H1 (cell line): ENCODE data around the gene SNRNP70. TPM values are rescaled to one million over a fixed set of nuclear protein-coding genes. Genes with fewer than 3 reads are reported as not detected.

Experiments used
- CTCF ChIA-PET: fragments of 300-600 bp; sonication (Branson Sonifier 250); formaldehyde crosslinking; loops from one replicate; lab custom pipeline; 2021; ENCODE audit not compliant: partially characterized antibody; lab: Charles Lee
- POLR2A ChIA-PET: fragments of 300-600 bp; sonication (Branson Sonifier 250); formaldehyde crosslinking; loops from one replicate; lab custom pipeline; 2021; ENCODE audit warnings: inconsistent platforms; ENCODE audit not compliant: partially characterized antibody; lab: Charles Lee
- DNase-seq, 2 experiments: peaks; one replicate each; pipeline versions ENCODE4 v3.0.0 to v3.0.0-alpha.2; 2010 to 2022; ENCODE audit warnings: low spot score in 2 of 2, low read depth in 1 of 2, mixed read lengths in 1 of 2
- FAIRE-seq: peaks from 2 replicates; lab custom pipeline; 2011; peaks lifted over from hg19 to GRCh38; lab: Jason Lieb, UNC
- H2AFZ ChIP-seq: 2 replicates; pipeline ENCODE4 v1.8.1; 2012; ENCODE audit warnings: low read length, inconsistent platforms
- H2AK5ac ChIP-seq: 2 replicates; pipeline ENCODE4 v1.6.1; 2013; ENCODE audit warnings: low read depth, low read length
- H2BK120ac ChIP-seq: replicated peaks from 2 replicates; pipeline ENCODE3; 2013; ENCODE audit warnings: low read depth, low read length, inconsistent platforms
- H2BK12ac ChIP-seq: 2 replicates; pipeline ENCODE4 v1.6.1; 2013; ENCODE audit warnings: low read depth, low read length
- H2BK15ac ChIP-seq: 2 replicates; pipeline ENCODE4 v1.6.1; 2013; ENCODE audit warnings: low read length
- H2BK20ac ChIP-seq: 2 replicates; pipeline ENCODE4 v1.6.1; 2013; ENCODE audit warnings: low read length
- H2BK5ac ChIP-seq: 2 replicates; pipeline ENCODE4 v1.6.1; 2013; ENCODE audit warnings: low read depth, low read length
- H3K14ac ChIP-seq: 2 replicates; pipeline ENCODE4 v1.6.1; 2013; ENCODE audit warnings: inconsistent platforms; ENCODE audit not compliant: insufficient read length
- H3K18ac ChIP-seq: 2 replicates; pipeline ENCODE4 v1.6.1; 2013; ENCODE audit warnings: low read length; ENCODE audit errors: extremely low read depth
- H3K23ac ChIP-seq: 2 replicates; pipeline ENCODE4 v1.6.1; 2013; ENCODE audit warnings: inconsistent platforms; ENCODE audit not compliant: insufficient read length
- H3K23me2 ChIP-seq: 2 replicates; pipeline ENCODE4 v1.6.1; 2013; ENCODE audit warnings: low read depth, low read length
- H3K27ac ChIP-seq: 2 replicates; pipeline ENCODE4 v1.6.1; 2011; ENCODE audit warnings: low read depth, low read length, inconsistent platforms
- H3K27me3 ChIP-seq, 4 experiments: replicated peaks in 1 of 4; 1 replicate in 1 of 4; 2 replicates in 3 of 4; pipeline versions ENCODE4 v1.6.1 to v1.8.1; 2011 to 2013; ENCODE audit warnings: low read length in 3 of 4, mild to moderate bottlenecking in 3 of 4, inconsistent platforms in 2 of 4, mixed read lengths in 2 of 4, moderate library complexity in 1 of 4; ENCODE audit not compliant: control insufficient read depth in 3 of 4, insufficient read depth in 3 of 4; ENCODE audit errors: extremely low read depth in 1 of 4
- H3K36me3 ChIP-seq, 4 experiments: 2 replicates each; pipeline versions ENCODE4 v1.6.1 to v1.8.1; 2011 to 2013; ENCODE audit warnings: mild to moderate bottlenecking in 4 of 4, low read length in 3 of 4, moderate library complexity in 2 of 4, control low read depth in 1 of 4, inconsistent platforms in 1 of 4; ENCODE audit not compliant: insufficient read depth in 4 of 4, control insufficient read depth in 2 of 4
- H3K4ac ChIP-seq: replicated peaks from 2 replicates; pipeline ENCODE3; 2013; ENCODE audit warnings: low read length, low read depth, mixed read lengths, inconsistent platforms; ENCODE audit not compliant: insufficient read length
- H3K4me1 ChIP-seq, 4 experiments: replicated peaks in 1 of 4; 1 replicate in 1 of 4; 2 replicates in 3 of 4; pipeline versions ENCODE4 v1.6.1 to v1.8.1; 2011 to 2013; ENCODE audit warnings: low read length in 3 of 4, inconsistent platforms in 2 of 4, mixed read lengths in 1 of 4; ENCODE audit not compliant: insufficient read depth in 4 of 4, control insufficient read depth in 3 of 4
- H3K4me2 ChIP-seq, 2 experiments: 2 replicates each; pipeline versions ENCODE4 v1.6.1 to v1.8.1; 2011 to 2013; ENCODE audit warnings: low read depth in 2 of 2, low read length in 2 of 2, control low read depth in 1 of 2, inconsistent platforms in 1 of 2, mild to moderate bottlenecking in 1 of 2; ENCODE audit not compliant: insufficient read depth in 1 of 2
- H3K4me3 ChIP-seq, 4 experiments: fragments of 200-600, 300-600 bp in 1 of 4; sonication (generic), shearing (Covaris generic), sonication (Bioruptor Twin) in 1 of 4; 2 replicates each; pipeline versions ENCODE4 v1.5.1 to v1.8.1; 2011 to 2016; ENCODE audit warnings: low read length in 4 of 4, low read depth in 3 of 4, control low read depth in 2 of 4, inconsistent platforms in 2 of 4, mild to moderate bottlenecking in 2 of 4, mixed read lengths in 1 of 4, moderate library complexity in 1 of 4; ENCODE audit not compliant: insufficient read depth in 2 of 4; ENCODE audit errors: extremely low read depth in 1 of 4
- H3K56ac ChIP-seq: replicated peaks from 2 replicates; pipeline ENCODE3; 2013; ENCODE audit warnings: low read depth, mild to moderate bottlenecking, mixed read lengths, low read length, inconsistent platforms; ENCODE audit not compliant: insufficient read length
- H3K79me1 ChIP-seq: 2 replicates; pipeline ENCODE4 v1.6.1; 2013; ENCODE audit warnings: low read depth, low read length, control low read depth
- H3K79me2 ChIP-seq, 2 experiments: 2 replicates each; pipeline versions ENCODE4 v1.6.1 to v1.8.1; 2012 to 2013; ENCODE audit warnings: low read length in 2 of 2, mild to moderate bottlenecking in 2 of 2, inconsistent platforms in 1 of 2; ENCODE audit not compliant: insufficient read depth in 2 of 2, control insufficient read depth in 1 of 2
- H3K9ac ChIP-seq, 4 experiments: replicated peaks in 1 of 4; 1 replicate in 1 of 4; 2 replicates in 3 of 4; pipeline versions ENCODE4 v1.6.1 to v1.8.1; 2011 to 2013; ENCODE audit warnings: low read depth in 3 of 4, low read length in 3 of 4, control low read depth in 2 of 4, mild to moderate bottlenecking in 2 of 4, moderate library complexity in 2 of 4, inconsistent platforms in 1 of 4; ENCODE audit errors: extremely low read depth in 1 of 4
- H3K9me3 ChIP-seq, 2 experiments: 2 replicates each; pipeline versions ENCODE4 v1.6.1 to v1.8.1; 2012 to 2013; ENCODE audit warnings: mild to moderate bottlenecking in 2 of 2, moderate library complexity in 2 of 2, control low read depth in 1 of 2, inconsistent platforms in 1 of 2, low read depth in 1 of 2, low read length in 1 of 2, mixed read lengths in 1 of 2; ENCODE audit not compliant: insufficient read depth in 2 of 2
- H4K20me1 ChIP-seq, 2 experiments: replicated peaks in 1 of 2; 2 replicates each; pipeline versions ENCODE3 to v1.8.1; 2011 to 2013; ENCODE audit warnings: inconsistent platforms in 2 of 2, low read length in 2 of 2, mild to moderate bottlenecking in 1 of 2; ENCODE audit not compliant: insufficient read depth in 2 of 2, control insufficient read depth in 1 of 2
- H4K5ac ChIP-seq: 2 replicates; pipeline ENCODE4 v1.6.1; 2013; ENCODE audit warnings: low read length, low read depth, mixed read lengths, inconsistent platforms; ENCODE audit not compliant: insufficient read length
- H4K8ac ChIP-seq: 2 replicates; pipeline ENCODE4 v1.8.0; 2013; ENCODE audit warnings: mild to moderate bottlenecking, moderate library complexity, low read length, inconsistent platforms; ENCODE audit not compliant: insufficient read depth; ENCODE audit errors: extremely low read depth
- H4K91ac ChIP-seq: replicated peaks from 2 replicates; pipeline ENCODE3; 2013; ENCODE audit warnings: low read length, mixed read lengths, inconsistent platforms; ENCODE audit not compliant: insufficient read length
- BCL11A ChIP-seq, 2 experiments: IDR thresholded peaks; one replicate each; pipeline ENCODE4 v1.6.1; 2011; ENCODE audit warnings: low read depth in 2 of 2, low read length in 2 of 2, mild to moderate bottlenecking in 2 of 2
- BRCA1 ChIP-seq: IDR thresholded peaks from 2 replicates; pipeline ENCODE4 v1.6.1; 2012; ENCODE audit warnings: low read depth, low read length, improper control_type of control experiment
- CHD2 ChIP-seq: IDR thresholded peaks from 2 replicates; pipeline ENCODE4 v1.6.1; 2012; ENCODE audit warnings: low read length, improper control_type of control experiment
- CREB1 ChIP-seq: IDR thresholded peaks from 2 replicates; pipeline ENCODE4 v1.6.1; 2012; ENCODE audit warnings: inconsistent platforms
- EZH2 ChIP-seq: fragments of 200-600 bp; sonication (generic); IDR thresholded peaks from 2 replicates; pipeline ENCODE4 v1.7.1; 2012; ENCODE audit warnings: low read depth, mild to moderate bottlenecking, moderate library complexity, low read length, inconsistent platforms; ENCODE audit not compliant: severe bottlenecking
- GABPA ChIP-seq: IDR thresholded peaks from 2 replicates; pipeline ENCODE4 v1.6.1; 2011; ENCODE audit warnings: mild to moderate bottlenecking, low read length, moderate library complexity, borderline replicate concordance; ENCODE audit not compliant: insufficient read depth
- RAD21 ChIP-seq, 2 experiments: IDR thresholded peaks in 1 of 2; conservative IDR thresholded peaks in 1 of 2; 2 replicates each; pipeline ENCODE4 v1.6.1; 2011; ENCODE audit warnings: low read depth in 2 of 2, low read length in 2 of 2, improper control_type of control experiment in 1 of 2, inconsistent platforms in 1 of 2, mild to moderate bottlenecking in 1 of 2, moderate library complexity in 1 of 2
- SP1 ChIP-seq: IDR thresholded peaks from 2 replicates; pipeline ENCODE4 v1.6.1; 2011; ENCODE audit warnings: low read depth, low read length
- SUZ12 ChIP-seq: fragments of 200-600 bp; sonication (generic); IDR thresholded peaks from 2 replicates; pipeline ENCODE4 v1.6.1; 2012; ENCODE audit warnings: mild to moderate bottlenecking, inconsistent platforms, low read length, moderate library complexity, mixed read lengths
- TAF7 ChIP-seq: optimal IDR thresholded peaks from 2 replicates; pipeline ENCODE3; 2011; ENCODE audit warnings: low read depth, mild to moderate bottlenecking, inconsistent platforms, low read length, moderate library complexity, borderline replicate concordance
- TEAD4 ChIP-seq: IDR thresholded peaks from 2 replicates; pipeline ENCODE4 v1.6.1; 2012; ENCODE audit warnings: low read depth, low read length, inconsistent platforms, mixed read lengths
- WGBS, 2 experiments: shearing (Covaris generic) in 1 of 2; methylation state at CpG; one replicate each; pipeline versions ENCODE4 v1.1.6 to v1.1.7; 2013 to 2015; ENCODE audit warnings: low lambda C conversion rate in 2 of 2, mixed read lengths in 2 of 2, inconsistent platforms in 1 of 2, low coverage in 1 of 2, missing lambda C conversion rate in 1 of 2; ENCODE audit not compliant: insufficient replicate concordance in 2 of 2, insufficient coverage in 1 of 2, insufficient read length in 1 of 2; ENCODE audit errors: extremely low coverage in 1 of 2, missing lambda C conversion rate in 1 of 2; 5-methylcytosine and 5-hydroxymethylcytosine counted together
- polyA plus RNA-seq, 7 experiments: library from polyadenylated mRNA; depleted of rRNA in 3 of 7; stranded (reverse) in 5 of 7; unstranded in 2 of 7; fragments of >200 nt in 5 of 7; fragments of 200-250 nt in 2 of 7; gene quantifications; 1 replicate in 5 of 7; 2 replicates in 1 of 7; 4 replicates in 1 of 7; pipeline versions ENCODE4 v1.2.1 to v1.2.3, GENCODE V29; 2011 to 2013; ENCODE audit warnings: missing spikeins in 2 of 7, mixed read lengths in 2 of 7
- total RNA-seq: library from RNA; stranded (reverse); fragmentation: NEBNext Ultra II Directional; extraction: Animal tissue kit (Norgen Biotek cat#: 25700); gene quantifications from 2 replicates; pipeline ENCODE4 v1.2.1, GENCODE V29; 2021
- TF ChIP-seq, protein P1 (sequence below): IDR thresholded peaks from 2 replicates; pipeline ENCODE4 v1.6.1; 2012; ENCODE audit warnings: inconsistent platforms
- TF ChIP-seq, protein P2 (sequence below): IDR thresholded peaks from 2 replicates; pipeline ENCODE4 v1.6.1; 2012; ENCODE audit warnings: inconsistent platforms

Gene SNRNP70
- total and polyA plus RNA-seq, 2 of the 8 experiments (the other 6 are each of a cell fraction or from before 2014, with no cell fraction given) = 231 to 235 TPM

DNA sequence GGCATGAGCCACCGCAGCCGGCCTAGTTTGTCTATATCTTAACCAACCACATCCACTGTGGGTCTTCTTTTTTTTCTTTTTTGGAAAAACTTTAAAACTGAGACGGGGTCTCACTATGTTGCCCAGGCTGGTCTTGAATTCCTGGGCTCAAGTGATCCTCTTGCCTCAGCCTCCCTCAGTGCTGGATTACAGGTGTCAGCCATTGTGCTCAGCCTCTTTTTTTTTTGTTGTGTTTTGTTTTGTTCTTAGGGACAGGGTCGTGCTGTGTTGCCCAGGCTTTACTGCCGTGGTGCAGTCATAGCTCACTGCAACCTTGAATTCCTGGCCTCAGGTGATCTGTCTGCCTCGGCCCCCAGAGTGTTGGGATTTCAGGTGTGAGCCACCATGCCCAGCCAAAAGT, 7.4 kb downstream of the SNRNP70 start:
- CTCF ChIA-PET = interaction anchor here (1.6 kb wide), 2 partner anchors 13 to 54 kb away, joined by 3 to 5 read pairs; no protein-coding TSS in a partner anchor
- DNase-seq (no peak), FAIRE-seq (no peak)
- no peak overlapping the region for H2AFZ ChIP-seq
- no peak overlapping the region for H2BK120ac ChIP-seq
- H2BK12ac ChIP-seq = no peak overlapping the region
- no peak overlapping the region for H3K27ac ChIP-seq
- no peak overlapping the region for H2BK15ac ChIP-seq
- no peaks in the 10 kb centered on the region for H3K27me3 ChIP-seq
- H3K18ac ChIP-seq = no peak overlapping the region
- no peak overlapping the region for H4K5ac ChIP-seq
- H2AK5ac ChIP-seq = no peak overlapping the region
- H3K9ac ChIP-seq = no peak overlapping the region
- no peak overlapping the region for H4K91ac ChIP-seq
- H4K8ac ChIP-seq = no peak overlapping the region
- POLR2A ChIA-PET = interaction anchor here (1.8 to 10.1 kb wide), 3 partner anchors 10 to 19 kb away, joined by 3 to 67 read pairs (median 30); partner anchors contain the start of gene LIN7B
- H2BK5ac ChIP-seq = no peak overlapping the region
- H3K4ac ChIP-seq = no peak overlapping the region
- no peak overlapping the region for H3K23ac ChIP-seq
- H3K56ac ChIP-seq = no peak overlapping the region
- H3K14ac ChIP-seq = no peak overlapping the region
- H3K4me3 ChIP-seq = no peak overlapping the region
- H3K36me3 ChIP-seq = peaks cover 32 to 64% (median 50%) of the 10 kb centered on the region in 4 experiments
- 88% methylated on average over 6 of the region's 6 CpGs; no CpG with 5 or more reads in 1 of the 2 experiments for WGBS, 2 experiments
- peaks cover 14 to 54% of the 10 kb centered on the region in 2 experiments for H3K79me2 ChIP-seq
- H3K4me2 ChIP-seq = no peak overlapping the region
- H3K4me1 ChIP-seq = no peaks in the 10 kb centered on the region
- H2BK20ac ChIP-seq = no peak overlapping the region
- peaks cover 13% of the 10 kb centered on the region for H3K79me1 ChIP-seq
- H4K20me1 ChIP-seq = peaks cover 29 to 35% of the 10 kb centered on the region in 2 experiments
- H3K9me3 ChIP-seq = no peaks in the 10 kb centered on the region
- no peaks in the 10 kb centered on the region for H3K23me2 ChIP-seq
- no peak for TF ChIP-seq SUZ12
- TF ChIP-seq GABPA = no peak
- TF ChIP-seq, protein P1, sequence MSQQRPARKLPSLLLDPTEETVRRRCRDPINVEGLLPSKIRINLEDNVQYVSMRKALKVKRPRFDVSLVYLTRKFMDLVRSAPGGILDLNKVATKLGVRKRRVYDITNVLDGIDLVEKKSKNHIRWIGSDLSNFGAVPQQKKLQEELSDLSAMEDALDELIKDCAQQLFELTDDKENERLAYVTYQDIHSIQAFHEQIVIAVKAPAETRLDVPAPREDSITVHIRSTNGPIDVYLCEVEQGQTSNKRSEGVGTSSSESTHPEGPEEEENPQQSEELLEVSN = no peak
- TF ChIP-seq BCL11A (IDR thresholded peaks at IDR 0.05; ENCODE audit: low read depth in 2 of 2, low read length in 2 of 2) = no peak
- no peak for TF ChIP-seq SP1
- no peak for TF ChIP-seq RAD21 (IDR thresholded peaks at IDR 0.05 in 1 of 2, conservative IDR thresholded peaks at IDR 0.05 in 1 of 2; ENCODE audit: low read depth in 2 of 2, low read length in 2 of 2)
- TF ChIP-seq, protein P2, sequence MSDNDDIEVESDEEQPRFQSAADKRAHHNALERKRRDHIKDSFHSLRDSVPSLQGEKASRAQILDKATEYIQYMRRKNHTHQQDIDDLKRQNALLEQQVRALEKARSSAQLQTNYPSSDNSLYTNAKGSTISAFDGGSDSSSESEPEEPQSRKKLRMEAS = no peak
- no peak for TF ChIP-seq EZH2
- TF ChIP-seq CHD2 = no peak
- TF ChIP-seq BRCA1 = no peak
- no peak for TF ChIP-seq CREB1
- no peak for TF ChIP-seq TAF7
- TF ChIP-seq TEAD4 = no peak
